VCaP (cell line): Measurements from ENCODE around the gene GMFB.
A peak's percentile ranks its signal among the peaks of the same experiment; 100 is the strongest.
"Not testable (repeated sequence)": the region's sequence is repeated elsewhere in the genome, so short reads cannot be mapped to it uniquely, and the experiment has no call there.

Experiments
- H3K27ac ChIP-seq: fragments of 450-650 bp; 2 replicates; pipeline ENCODE4 v1.5.1; 2017
- TF ChIP-seq, protein P1 (sequence below): fragments of 450-650 bp; conservative IDR thresholded peaks from 2 replicates; pipeline ENCODE4 v1.5.1; 2017; ENCODE audit warnings: mild to moderate bottlenecking, moderate library complexity

GMFB gene

DNA sequence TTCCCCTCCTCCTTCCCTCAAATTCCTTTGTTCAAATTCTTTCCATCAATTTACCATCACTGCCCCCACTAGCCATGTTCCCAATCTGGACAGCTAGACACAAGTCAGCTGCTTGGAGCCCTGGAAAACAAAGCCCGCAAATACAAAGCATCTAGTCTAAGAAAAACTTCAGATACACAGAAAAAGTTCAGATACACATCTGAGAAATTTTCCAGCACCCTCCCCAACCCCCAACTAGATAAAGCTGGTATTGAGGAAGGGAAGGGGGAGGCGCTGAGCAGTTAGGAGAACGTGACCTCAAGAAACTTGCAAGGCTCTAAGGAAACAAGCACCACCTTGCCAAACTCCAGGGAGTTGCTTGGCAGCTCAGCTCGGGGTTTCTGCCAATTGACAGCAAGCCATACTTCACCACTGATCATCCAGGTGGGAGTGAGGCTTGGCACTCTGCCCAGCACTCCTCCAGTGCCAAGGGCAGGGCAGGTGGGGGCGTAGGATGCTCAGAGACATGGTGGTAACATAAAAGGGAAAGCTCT, 42.6 kb downstream of the GMFB start:
- H3K27ac ChIP-seq, result peak overlapping the region; percentile 56
- TF ChIP-seq, protein P1, sequence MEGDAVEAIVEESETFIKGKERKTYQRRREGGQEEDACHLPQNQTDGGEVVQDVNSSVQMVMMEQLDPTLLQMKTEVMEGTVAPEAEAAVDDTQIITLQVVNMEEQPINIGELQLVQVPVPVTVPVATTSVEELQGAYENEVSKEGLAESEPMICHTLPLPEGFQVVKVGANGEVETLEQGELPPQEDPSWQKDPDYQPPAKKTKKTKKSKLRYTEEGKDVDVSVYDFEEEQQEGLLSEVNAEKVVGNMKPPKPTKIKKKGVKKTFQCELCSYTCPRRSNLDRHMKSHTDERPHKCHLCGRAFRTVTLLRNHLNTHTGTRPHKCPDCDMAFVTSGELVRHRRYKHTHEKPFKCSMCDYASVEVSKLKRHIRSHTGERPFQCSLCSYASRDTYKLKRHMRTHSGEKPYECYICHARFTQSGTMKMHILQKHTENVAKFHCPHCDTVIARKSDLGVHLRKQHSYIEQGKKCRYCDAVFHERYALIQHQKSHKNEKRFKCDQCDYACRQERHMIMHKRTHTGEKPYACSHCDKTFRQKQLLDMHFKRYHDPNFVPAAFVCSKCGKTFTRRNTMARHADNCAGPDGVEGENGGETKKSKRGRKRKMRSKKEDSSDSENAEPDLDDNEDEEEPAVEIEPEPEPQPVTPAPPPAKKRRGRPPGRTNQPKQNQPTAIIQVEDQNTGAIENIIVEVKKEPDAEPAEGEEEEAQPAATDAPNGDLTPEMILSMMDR, result no peak

DNA sequence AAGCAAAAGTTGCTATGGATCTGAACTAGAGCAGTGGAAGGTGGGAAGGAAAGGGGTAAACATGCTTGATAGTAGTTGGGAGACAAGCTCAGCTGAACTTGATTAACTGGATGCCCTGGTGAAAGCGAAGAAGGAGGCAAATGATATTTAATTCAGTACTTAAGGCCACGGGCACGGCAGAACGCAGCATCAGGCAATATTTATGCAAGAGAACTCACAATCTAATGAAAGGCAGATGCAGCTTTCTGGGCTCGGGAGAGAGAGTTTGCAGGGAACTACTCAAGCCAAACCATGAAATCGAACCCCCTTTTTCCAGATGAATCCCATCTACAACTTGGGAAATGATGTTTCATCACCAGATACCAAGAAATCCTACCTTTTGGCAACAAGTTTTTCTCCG, 44.1 kb downstream of the GMFB start:
- TF ChIP-seq, protein P1, result no peak
- H3K27ac ChIP-seq, result peak overlapping the region; percentile 56; the same call in 1 of the 2 replicates

DNA sequence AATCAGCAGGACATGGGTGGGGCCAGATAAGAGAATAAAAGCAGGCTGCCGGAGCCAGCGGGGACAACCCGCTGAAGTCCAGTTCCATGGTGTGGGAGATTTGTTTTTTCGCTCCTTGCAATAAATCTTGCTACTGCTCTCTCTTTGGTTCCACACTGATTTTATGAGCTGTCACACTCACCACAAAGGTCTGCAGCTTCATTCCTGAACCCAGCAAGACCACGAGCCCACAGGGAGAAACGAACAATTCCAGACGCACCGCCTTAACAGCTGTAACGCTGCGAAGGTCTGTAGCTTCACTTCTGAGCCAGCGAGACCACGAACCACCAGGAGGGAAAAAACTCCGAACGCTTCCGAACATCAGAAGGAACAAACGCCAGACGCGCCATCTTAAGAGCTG, 44.8 kb downstream of the GMFB start:
- TF ChIP-seq, protein P1, result no peak
- H3K27ac ChIP-seq, result no peak overlapping the region

DNA sequence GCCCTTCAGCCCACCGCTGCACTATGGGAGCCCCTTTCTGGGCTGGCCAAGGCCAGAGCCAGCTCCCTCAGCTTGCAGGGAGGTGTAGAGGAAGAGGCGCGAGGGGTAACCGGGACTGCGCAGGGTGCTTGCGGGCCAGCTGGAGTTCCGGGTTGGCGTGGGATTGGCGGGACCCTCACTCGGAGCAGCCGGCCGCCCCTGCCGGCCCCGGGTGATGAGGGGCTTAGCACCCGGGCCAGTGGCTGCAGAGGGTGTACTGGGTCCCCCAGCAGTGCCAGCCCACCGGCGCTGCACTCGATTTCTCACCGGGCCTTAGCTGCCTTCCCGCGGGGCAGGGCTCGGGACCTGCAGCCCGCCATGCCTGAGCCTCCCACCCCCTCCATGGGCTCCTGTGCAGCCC, 45.8 kb downstream of the GMFB start:
- not testable (repeated sequence) for H3K27ac ChIP-seq

DNA sequence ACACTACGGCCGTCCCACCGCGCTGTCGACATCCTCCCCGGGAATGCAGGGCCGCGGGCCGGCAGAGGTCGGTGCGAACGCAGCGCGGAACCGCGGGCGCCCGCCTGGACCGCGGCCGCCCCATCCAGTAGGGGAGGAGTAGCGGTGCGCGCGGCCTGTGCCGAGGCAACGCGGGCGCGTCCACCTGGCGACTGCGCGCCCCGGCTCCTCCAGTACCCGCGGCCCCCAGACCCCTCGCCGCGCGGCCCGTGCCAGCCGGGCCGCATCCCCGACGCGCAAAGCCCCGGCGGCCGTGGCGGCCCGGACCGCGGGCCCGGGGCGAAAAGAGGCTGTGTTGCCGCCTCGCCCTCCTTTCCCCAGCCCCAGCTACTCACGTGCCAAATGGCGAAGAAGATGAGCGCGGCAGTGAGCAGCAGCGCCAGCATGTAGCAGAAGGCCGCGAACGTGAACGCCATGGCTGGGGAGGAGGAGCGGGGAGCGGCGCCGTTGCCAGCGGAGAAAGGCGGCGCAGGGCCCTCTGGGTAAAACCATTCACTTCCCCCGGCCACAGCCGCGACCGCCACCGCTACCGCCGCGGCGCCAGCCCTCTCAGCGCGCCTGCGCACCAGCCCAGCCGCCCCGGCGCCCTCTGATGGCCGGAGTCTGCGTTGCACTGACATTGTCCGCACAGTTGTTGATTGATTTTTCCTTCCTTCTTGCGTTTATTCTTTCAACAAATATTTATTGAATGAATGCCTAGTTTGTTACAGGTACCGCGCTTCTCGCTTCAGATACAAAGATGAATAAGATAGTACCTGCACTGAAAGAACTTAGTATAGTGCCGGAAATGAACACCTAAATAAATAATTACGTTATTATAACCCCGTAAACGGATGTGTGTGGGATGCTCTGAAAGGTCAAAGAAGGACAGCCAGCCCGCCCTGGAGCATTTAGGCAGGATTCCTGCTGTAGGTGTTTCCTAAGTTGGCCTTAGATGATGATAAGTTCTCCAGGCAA, 47.6 kb downstream of the GMFB start, which contains the start of gene CNIH1:
CNIH1 (minus strand) TSS at position 502 of the 996 bp plus-strand sequence; CDS start at position 455, 47 bp downstream.
- TF ChIP-seq, protein P1, result peak; percentile 97
- H3K27ac ChIP-seq, result peak within 1 kb of the TSS; percentile 97

DNA sequence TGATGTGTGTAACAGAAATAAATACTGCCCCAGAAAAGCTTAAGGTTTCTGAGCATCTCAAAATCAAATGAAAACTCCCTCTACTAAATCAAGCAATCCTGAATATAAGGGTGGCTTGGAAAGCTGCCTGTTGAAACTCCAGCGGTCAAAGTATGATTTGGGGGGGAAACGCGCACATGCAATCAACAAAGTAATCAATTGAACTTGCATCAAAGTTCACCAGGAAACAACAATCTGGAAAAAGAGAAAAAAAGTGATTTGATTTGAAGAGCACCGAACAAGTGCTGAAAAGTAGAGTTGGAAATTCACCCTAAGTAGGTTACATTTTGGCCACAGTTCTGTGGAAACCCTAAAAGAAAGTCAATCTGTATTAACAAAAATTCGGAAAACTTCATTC, 48.3 kb downstream of the GMFB start:
- TF ChIP-seq, protein P1, result no peak
- H3K27ac ChIP-seq, result peak overlapping the region; percentile 97

DNA sequence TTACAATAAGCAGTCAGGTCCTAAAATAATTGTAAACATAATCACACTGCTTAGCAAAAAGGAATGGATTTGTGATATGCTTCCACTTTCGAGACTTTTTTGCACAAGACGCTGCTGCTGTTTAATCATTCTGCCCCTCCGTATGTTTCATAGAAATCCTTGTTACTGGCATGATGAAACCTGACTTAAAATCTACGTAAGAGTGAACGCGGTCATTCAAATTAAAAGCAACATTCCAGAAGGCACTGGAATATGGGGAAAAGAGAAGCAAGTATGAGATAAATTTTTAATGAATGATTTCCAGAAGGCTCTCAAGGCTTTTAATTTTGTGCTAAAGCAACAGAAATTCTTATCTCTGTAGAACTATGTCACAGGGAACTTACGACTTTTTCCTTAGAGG, 48.7 kb downstream of the GMFB start:
- peak overlapping the region; percentile 97 for H3K27ac ChIP-seq
- TF ChIP-seq, protein P1, result no peak
